ENCODE data around the gene SAMD11. TPM values are rescaled to one million over a fixed set of nuclear protein-coding genes. Genes with fewer than 3 reads are reported as not detected.

The SAMD11 gene
- total RNA-seq, 4 donors from 2014 or later: 14.2 to 21.2 (median 17.4) TPM

DNA sequence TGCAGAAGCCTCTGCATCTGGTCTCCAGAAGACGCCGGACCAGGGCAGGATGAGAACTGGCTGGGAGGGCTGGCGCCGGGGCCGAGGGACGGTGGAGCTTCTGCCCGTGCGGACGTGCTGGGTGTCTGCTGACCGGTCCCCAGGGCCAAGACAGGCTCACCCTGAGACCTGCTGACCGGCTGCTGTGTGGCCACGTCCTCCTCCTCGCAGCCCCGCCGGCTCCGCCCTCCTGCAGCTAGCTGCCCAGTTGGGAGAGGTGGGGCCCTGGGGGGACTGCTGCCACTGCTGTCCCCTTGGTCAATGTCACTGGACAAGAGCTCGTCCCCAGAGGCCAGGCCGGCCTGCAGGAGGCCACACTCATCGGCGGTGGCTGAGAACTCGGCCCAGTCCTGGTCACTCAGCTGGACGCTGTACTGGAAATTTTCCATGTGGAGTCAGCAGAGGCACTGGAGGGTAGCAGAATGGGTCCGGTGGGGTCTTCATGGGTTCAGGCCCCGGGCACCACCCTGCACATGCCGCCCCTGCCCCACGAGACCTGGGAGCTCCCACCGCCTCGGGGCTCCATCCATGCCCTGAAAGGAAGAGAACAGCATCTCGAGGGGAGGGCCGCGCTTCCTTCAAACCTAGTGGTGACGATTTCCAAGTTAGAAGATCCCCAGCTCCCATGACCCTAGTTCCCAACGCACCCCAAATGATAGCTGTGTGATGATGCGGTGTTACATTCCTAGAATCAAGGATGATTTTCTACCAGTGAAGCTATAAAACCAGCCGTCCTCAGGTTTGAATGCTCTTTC, 57.1 kb downstream of the SAMD11 start:
- Histone ChIP-seq H3K4me1 (peaks cover 0 to 15% (median 7%) of the 10 kb centered on the region in 3 donors), H3K27ac (no peak overlapping the region), H3K27me3 (peaks cover 74% of the 10 kb centered on the region), H3K9me3 (no peaks in the 10 kb centered on the region), H3K36me3 (no peaks in the 10 kb centered on the region), H3K4me3 (no peak overlapping the region)
- WGBS, 2 donors (ENCODE audit: low coverage in 1 of 2): 77% methylated on average over 8 of the region's 35 CpGs; no CpG with 5 or more reads in 1 of the 2 donors
- no peak for TF ChIP-seq EP300 (IDR thresholded peaks at IDR 0.05)
- TF ChIP-seq, protein P1, sequence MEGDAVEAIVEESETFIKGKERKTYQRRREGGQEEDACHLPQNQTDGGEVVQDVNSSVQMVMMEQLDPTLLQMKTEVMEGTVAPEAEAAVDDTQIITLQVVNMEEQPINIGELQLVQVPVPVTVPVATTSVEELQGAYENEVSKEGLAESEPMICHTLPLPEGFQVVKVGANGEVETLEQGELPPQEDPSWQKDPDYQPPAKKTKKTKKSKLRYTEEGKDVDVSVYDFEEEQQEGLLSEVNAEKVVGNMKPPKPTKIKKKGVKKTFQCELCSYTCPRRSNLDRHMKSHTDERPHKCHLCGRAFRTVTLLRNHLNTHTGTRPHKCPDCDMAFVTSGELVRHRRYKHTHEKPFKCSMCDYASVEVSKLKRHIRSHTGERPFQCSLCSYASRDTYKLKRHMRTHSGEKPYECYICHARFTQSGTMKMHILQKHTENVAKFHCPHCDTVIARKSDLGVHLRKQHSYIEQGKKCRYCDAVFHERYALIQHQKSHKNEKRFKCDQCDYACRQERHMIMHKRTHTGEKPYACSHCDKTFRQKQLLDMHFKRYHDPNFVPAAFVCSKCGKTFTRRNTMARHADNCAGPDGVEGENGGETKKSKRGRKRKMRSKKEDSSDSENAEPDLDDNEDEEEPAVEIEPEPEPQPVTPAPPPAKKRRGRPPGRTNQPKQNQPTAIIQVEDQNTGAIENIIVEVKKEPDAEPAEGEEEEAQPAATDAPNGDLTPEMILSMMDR (IDR thresholded peaks at IDR 0.05): no peak
- no peak for ATAC-seq

DNA sequence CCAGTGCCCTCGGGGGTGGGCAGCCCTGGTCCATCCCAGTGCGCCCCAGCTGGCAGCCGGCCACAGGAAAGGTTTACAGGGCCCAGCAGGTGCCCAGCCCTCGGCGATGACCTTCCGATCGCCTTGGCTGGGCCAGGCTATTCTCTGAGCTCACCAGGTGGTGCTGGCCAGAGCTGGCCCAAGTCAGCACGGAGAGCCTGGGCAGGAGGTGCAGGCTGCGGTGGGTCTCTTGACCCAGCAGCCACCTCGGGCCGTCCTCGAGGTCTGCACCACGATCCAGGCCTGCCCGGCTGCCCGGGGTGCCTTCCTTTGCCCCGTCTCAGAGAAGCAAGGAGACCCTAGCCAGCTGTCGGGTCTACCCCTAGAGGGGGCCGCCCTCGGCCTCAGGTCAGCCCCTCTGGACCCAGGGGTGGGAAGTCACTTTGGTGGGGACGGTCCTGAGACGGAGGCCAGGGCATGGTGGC, 57.8 kb downstream of the SAMD11 start:
- TF ChIP-seq POLR2AphosphoS5 (IDR thresholded peaks at IDR 0.05) (no peak), POLR2A (IDR thresholded peaks at IDR 0.05) (no peak), EP300 (IDR thresholded peaks at IDR 0.05) (no peak)
- TF ChIP-seq, protein P1 (IDR thresholded peaks at IDR 0.05): no peak
- no peak for ATAC-seq
- H3K4me1 ChIP-seq: peaks cover 0 to 8% (median 3%) of the 10 kb centered on the region in 3 donors
- no peak overlapping the region for H3K27ac ChIP-seq
- H3K27me3 ChIP-seq: peaks cover 69% of the 10 kb centered on the region
- H3K9me3 ChIP-seq: no peaks in the 10 kb centered on the region
- no peak overlapping the region for H3K4me3 ChIP-seq
- no CpG with 5 or more reads among the region's 21 CpGs for WGBS, 2 donors (ENCODE audit: low coverage in 1 of 2)
- H3K36me3 ChIP-seq: no peaks in the 10 kb centered on the region

DNA sequence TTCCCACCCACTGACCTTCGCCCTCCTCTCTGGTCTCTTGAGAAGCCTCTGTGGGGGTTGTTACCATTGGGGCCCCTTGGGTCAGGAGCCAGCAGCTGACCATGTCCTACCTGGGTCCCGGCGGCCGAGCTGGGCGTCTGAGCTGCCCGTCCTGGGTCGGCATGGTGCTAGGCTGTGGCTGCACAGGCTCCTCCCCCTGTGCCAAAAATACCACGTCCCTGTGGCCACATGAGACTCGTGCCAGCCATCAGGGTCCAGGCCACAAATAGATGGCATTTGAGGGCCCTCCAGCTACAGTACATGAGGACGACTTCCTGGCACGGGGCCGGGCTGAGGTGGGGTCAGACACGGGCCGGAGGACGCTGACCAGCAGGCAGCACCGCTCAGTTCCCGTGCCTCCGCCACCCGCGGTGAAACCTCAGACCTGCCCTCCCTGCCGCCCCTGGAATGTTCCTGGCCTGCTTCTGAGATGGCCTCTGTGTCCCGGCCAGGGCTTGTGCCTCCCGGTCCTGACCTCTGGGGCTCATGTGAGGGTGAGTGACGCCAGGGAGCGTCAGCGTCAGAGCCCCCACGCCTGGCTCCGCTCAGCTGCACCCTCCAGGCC, 58.3 kb downstream of the SAMD11 start, which contains the start of gene PERM1:
PERM1 (minus strand) TSS at position 139 of the 604 bp plus-strand sequence. CDS start 1,064 bp downstream, outside the sequence.
- no peaks in the 10 kb centered on the region for H3K36me3 ChIP-seq
- H3K27me3 ChIP-seq: peaks cover 69% of the 10 kb centered on the region
- TF ChIP-seq, protein P1 (IDR thresholded peaks at IDR 0.05): no peak
- TF ChIP-seq POLR2AphosphoS5 (IDR thresholded peaks at IDR 0.05): no peak
- TF ChIP-seq POLR2A (IDR thresholded peaks at IDR 0.05): no peak
- no peak for TF ChIP-seq EP300 (IDR thresholded peaks at IDR 0.05)

DNA sequence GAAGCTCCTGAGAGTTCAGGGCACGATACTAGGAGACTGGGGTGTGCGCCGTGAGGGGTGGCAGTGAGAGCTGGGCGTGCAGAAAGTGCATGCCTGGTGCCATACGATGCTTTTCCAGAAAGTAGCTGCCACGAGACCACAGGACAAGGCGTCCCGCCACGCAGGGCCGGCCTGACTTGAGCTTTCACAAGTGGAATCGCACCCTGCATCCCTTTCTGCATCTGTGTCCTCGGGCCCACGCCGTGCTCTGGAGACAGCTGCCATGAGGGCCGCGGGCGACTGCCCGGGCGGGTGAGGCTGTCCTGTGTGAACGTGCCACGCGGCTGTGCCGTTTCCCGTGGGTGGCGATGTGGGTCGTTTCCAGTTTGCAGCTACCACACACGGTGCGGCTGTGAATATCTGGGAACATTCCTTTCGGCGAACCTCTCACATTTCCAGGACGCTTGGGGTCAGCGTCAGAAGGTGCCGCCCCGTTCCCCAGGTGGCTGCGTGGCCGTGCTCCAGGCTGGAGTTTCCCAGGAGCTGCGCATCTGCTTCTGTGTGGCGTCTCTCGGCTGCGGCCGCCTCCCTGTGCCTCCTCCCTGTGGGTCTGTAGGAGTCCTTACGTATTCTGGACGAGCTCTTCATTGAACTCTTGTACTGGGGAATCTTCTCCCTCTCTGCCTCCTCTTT, 59.2 kb downstream of the SAMD11 start:
- ATAC-seq: no peak
- Histone ChIP-seq H3K4me3 (no peak overlapping the region), H3K27ac (no peak overlapping the region), H3K9me3 (no peaks in the 10 kb centered on the region), H3K4me1 (peaks cover 0 to 8% (median 3%) of the 10 kb centered on the region in 3 donors), H3K36me3 (no peaks in the 10 kb centered on the region), H3K27me3 (peaks cover 69% of the 10 kb centered on the region)
- WGBS, 2 donors (ENCODE audit: low coverage in 1 of 2): 74 to 89% methylated on average over 7 to 9 of the region's 43 CpGs
- no peak for TF ChIP-seq POLR2AphosphoS5 (IDR thresholded peaks at IDR 0.05)
- no peak for TF ChIP-seq EP300 (IDR thresholded peaks at IDR 0.05)
- no peak for TF ChIP-seq POLR2A (IDR thresholded peaks at IDR 0.05)
- TF ChIP-seq, protein P1 (IDR thresholded peaks at IDR 0.05): no peak

More for the DNA sequence above, 58.3 kb downstream of the SAMD11 start, which contains the start of gene PERM1:
- no peak within 1 kb of the TSS for H3K4me3 ChIP-seq
- no peaks in the 10 kb centered on the region for H3K9me3 ChIP-seq
- ATAC-seq: no peak
- 90% methylated on average over 2 of the region's 28 CpGs; no CpG with 5 or more reads in 1 of the 2 donors for WGBS, 2 donors (ENCODE audit: low coverage in 1 of 2)
- peaks cover 0 to 8% (median 3%) of the 10 kb centered on the region in 3 donors for H3K4me1 ChIP-seq
- H3K27ac ChIP-seq: no peak within 1 kb of the TSS

Data from gastroesophageal sphincter (tissue), 4 donors.